ENCODE measurements around the gene SIGLEC10.

SIGLEC10 gene

DNA sequence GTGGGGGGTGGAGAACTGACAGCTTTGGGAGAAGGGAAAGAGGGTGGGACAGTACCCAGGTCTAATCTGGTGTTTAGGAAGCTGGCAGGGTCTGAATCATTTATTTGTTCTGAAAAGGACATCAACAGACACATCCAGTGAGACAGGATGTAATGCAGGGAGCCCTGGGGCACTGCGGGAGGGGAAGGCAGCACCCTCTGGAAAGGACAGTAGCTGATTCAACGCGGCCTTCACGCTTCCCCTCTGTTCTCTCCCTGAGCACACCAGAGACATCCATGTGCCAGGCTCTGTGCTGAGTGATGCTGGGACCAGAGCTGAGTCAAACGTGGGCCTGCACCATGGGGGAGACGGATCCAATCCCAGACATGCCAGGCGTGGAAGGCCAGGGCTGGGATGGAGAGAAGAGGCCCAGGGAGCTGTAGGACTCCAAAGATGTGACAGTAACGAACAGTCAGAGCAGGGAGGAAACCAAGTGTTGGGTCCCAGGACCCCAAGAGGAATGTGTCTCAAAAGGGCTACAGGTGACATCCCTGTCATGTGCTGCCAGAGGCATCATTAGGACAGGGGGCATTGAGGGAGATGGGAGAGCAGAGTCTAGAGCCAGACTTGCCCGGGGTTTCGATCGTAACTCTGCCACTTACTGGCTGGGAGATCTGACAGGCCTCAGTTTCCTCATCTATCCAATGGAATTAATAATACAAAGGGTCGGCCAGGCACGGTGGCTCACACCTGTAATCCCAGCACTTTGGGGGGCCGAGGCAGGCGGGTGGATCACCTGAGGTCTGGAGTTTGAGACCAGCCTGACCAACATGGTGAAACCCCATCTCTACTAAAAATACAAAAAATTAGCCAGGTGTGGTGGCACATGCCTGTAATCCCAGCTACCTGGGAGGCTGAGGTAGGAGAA, 53.0 kb downstream of the SIGLEC10 start:
- no peak for DNase-seq

DNA sequence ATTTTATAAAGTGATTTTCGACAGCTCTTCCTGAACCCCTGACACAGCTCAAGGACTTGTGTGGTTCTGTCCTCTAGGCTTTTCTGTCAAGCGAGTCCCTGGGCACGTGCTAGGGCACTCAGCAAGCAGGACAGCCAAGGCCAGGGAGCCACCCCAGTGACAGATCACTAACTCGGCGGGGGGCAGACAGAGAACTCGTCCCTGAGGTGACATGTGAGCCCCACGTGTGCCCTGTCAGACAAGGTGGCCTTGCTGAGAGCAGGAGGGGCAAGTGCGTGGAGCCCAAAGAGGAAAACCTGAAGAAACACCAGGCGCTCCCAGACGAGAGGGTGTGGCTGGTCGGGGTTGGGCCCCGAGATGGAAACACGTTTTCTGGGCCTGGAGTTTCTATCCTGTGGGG, 56.2 kb downstream of the SIGLEC10 start:
- DNase-seq = no peak
